ENCODE data around the gene ANKRD7. TPM values are rescaled to one million over a fixed set of nuclear protein-coding genes. Genes with fewer than 3 reads are reported as not detected.
A peak's percentile ranks its signal among the peaks of the same experiment; 100 is the strongest.

ANKRD7 gene
- total RNA-seq = 1 to 10 TPM; 1.2 to 1.4 TPM

GRCh38 chr7:118224521-118224920 lies at the start of gene ANKRD7:
ANKRD7 (plus strand) TSS chr7:118224704; CDS start chr7:118224831, 127 bp downstream.
- ChIA-PET CTCF (no interaction called here), POLR2A (no interaction called here)
- H3K9me3 Mint-ChIP-seq = no peaks in the 10 kb centered on the region
- intact Hi-C loops (cut with micrococcal nuclease) = no loop called here
- no peak within 1 kb of the TSS for H3K27ac Mint-ChIP-seq
- H3K36me3 Mint-ChIP-seq (ENCODE audit: low read depth) = no peaks in the 10 kb centered on the region
- no peak for TF ChIP-seq CTCF (IDR thresholded peaks at IDR 0.05)
- H3K4me1 Mint-ChIP-seq (ENCODE audit: low read depth) = peaks cover 3% of the 10 kb centered on the region
- no peak for ATAC-seq
- no peak for DNase-seq
- peaks cover 10% of the 10 kb centered on the region for H3K27me3 Mint-ChIP-seq
- H3K4me3 Mint-ChIP-seq = no peak within 1 kb of the TSS

- TF ChIP-seq CTCF (IDR thresholded peaks at IDR 0.05) = no peak
- POLR2A ChIA-PET = no interaction called here
- intact Hi-C loops (cut with micrococcal nuclease) = no loop called here
Observed at GRCh38 chr7:118175740-118176139, 48.8 kb upstream of the ANKRD7 start.

GRCh38 chr7:118179191-118179590 lies 45.3 kb upstream of the ANKRD7 start:
- no peak for DNase-seq

More at GRCh38 chr7:118175740-118176139, 48.8 kb upstream of the ANKRD7 start:
- H3K9me3 Mint-ChIP-seq = no peaks in the 10 kb centered on the region
- no peak for DNase-seq
- ATAC-seq = no peak
- no peak overlapping the region for H3K27ac Mint-ChIP-seq
- peaks cover 12% of the 10 kb centered on the region for H3K27me3 Mint-ChIP-seq
- no peak overlapping the region for H3K4me3 Mint-ChIP-seq
- H3K4me1 Mint-ChIP-seq (ENCODE audit: low read depth) = no peaks in the 10 kb centered on the region
- CTCF ChIA-PET = no interaction called here
- H3K36me3 Mint-ChIP-seq (ENCODE audit: low read depth) = no peaks in the 10 kb centered on the region

GRCh38 chr7:118182593-118183427 lies 41.7 kb upstream of the ANKRD7 start:
- H3K36me3 Mint-ChIP-seq (ENCODE audit: low read depth) = peaks cover 29% of the 10 kb centered on the region
- peak overlapping the region; percentile 98 for H3K27ac Mint-ChIP-seq
- H3K4me3 Mint-ChIP-seq = peak overlapping the region; percentile 91
- no peak for TF ChIP-seq CTCF (IDR thresholded peaks at IDR 0.05)
- DNase-seq (no peak), ATAC-seq (no peak)
- ChIA-PET POLR2A (interaction anchor here (1.1 kb wide), 1 partner anchor 27 kb away, joined by 3 read pairs; no protein-coding TSS in a partner anchor), CTCF (no interaction called here)
- no peaks in the 10 kb centered on the region for H3K9me3 Mint-ChIP-seq
- H3K27me3 Mint-ChIP-seq = no peaks in the 10 kb centered on the region
- peaks cover 30% of the 10 kb centered on the region for H3K4me1 Mint-ChIP-seq (ENCODE audit: low read depth)
- intact Hi-C loops (cut with micrococcal nuclease) = no loop called here

More at GRCh38 chr7:118179191-118179590, 45.3 kb upstream of the ANKRD7 start:
- no peaks in the 10 kb centered on the region for H3K9me3 Mint-ChIP-seq
- intact Hi-C loops (cut with micrococcal nuclease) = no loop called here
- peaks cover 2% of the 10 kb centered on the region for H3K27me3 Mint-ChIP-seq
- no peak for ATAC-seq
- no peak for TF ChIP-seq CTCF (IDR thresholded peaks at IDR 0.05)
- ChIA-PET POLR2A (no interaction called here), CTCF (interaction anchor here (1.3 kb wide), 2 partner anchors 16 to 25 kb away, joined by 3 read pairs; no protein-coding TSS in a partner anchor)
- H3K4me1 Mint-ChIP-seq (ENCODE audit: low read depth) = peaks cover 10% of the 10 kb centered on the region
- H3K36me3 Mint-ChIP-seq (ENCODE audit: low read depth) = peaks cover 5% of the 10 kb centered on the region
- H3K4me3 Mint-ChIP-seq = no peak overlapping the region
- H3K27ac Mint-ChIP-seq = no peak overlapping the region

GRCh38 chr7:118183428-118183785 lies 41.1 kb upstream of the ANKRD7 start:
- Mint-ChIP-seq H3K4me1 (ENCODE audit: low read depth) (peaks cover 30% of the 10 kb centered on the region), H3K9me3 (no peaks in the 10 kb centered on the region), H3K36me3 (ENCODE audit: low read depth) (peaks cover 34% of the 10 kb centered on the region), H3K27me3 (no peaks in the 10 kb centered on the region), H3K4me3 (peak overlapping the region; percentile 91), H3K27ac (peak overlapping the region; percentile 98)
- TF ChIP-seq CTCF (IDR thresholded peaks at IDR 0.05) = no peak
- CTCF ChIA-PET = no interaction called here
- DNase-seq (peak; percentile 1), ATAC-seq (peak; percentile 4)
- POLR2A ChIA-PET = no interaction called here
- intact Hi-C loops (cut with micrococcal nuclease) = no loop called here
